HUES64 (cell line): ENCODE measurements around the gene CEACAM5. TPM values are rescaled to one million over a fixed set of nuclear protein-coding genes. Genes with fewer than 3 reads are reported as not detected.

Source experiments
- H3K27ac ChIP-seq: 2 replicates; pipeline ENCODE4 v1.7.0; 2013; ENCODE audit warnings: low read depth, low read length, inconsistent platforms
- H3K27me3 ChIP-seq: 2 replicates; pipeline ENCODE4 v1.6.1; 2013; ENCODE audit warnings: mild to moderate bottlenecking, low read length; ENCODE audit not compliant: insufficient read depth
- H3K36me3 ChIP-seq: 2 replicates; pipeline ENCODE4 v1.6.1; 2013; ENCODE audit warnings: mild to moderate bottlenecking, low read length; ENCODE audit not compliant: insufficient read depth
- H3K4me1 ChIP-seq: 2 replicates; pipeline ENCODE4 v1.6.1; 2013; ENCODE audit warnings: mild to moderate bottlenecking, low read length, moderate library complexity; ENCODE audit not compliant: insufficient read depth
- H3K4me3 ChIP-seq: 2 replicates; pipeline ENCODE4 v1.5.1; 2013; ENCODE audit warnings: mild to moderate bottlenecking, low read length, moderate library complexity
- H3K9ac ChIP-seq: 2 replicates; pipeline ENCODE4 v1.6.1; 2013; ENCODE audit warnings: mild to moderate bottlenecking, low read depth, low read length
- H3K9me3 ChIP-seq: 2 replicates; pipeline ENCODE4 v1.6.1; 2013; ENCODE audit warnings: low read depth, low read length; ENCODE audit not compliant: insufficient read depth
- WGBS: fragments of 150-250, 120-280 bp; methylation state at CpG from one replicate; pipeline ENCODE4 v1.1.7; 2013; ENCODE audit warnings: missing lambda C conversion rate; 5-methylcytosine and 5-hydroxymethylcytosine counted together
- polyA plus RNA-seq, 2 experiments: library from polyadenylated mRNA; stranded (reverse); fragments of 50-300 nt; gene quantifications; one replicate each; pipeline ENCODE4 v1.2.3, GENCODE V29; 2013

CEACAM5 gene
- not detected for polyA plus RNA-seq (2013, experiment 1 of 2)
- not detected for polyA plus RNA-seq (2013, experiment 2 of 2)

- no peaks in the 10 kb centered on the region for H3K4me1 ChIP-seq
- H3K36me3 ChIP-seq, result no peaks in the 10 kb centered on the region
- no peak within 1 kb of the TSS for H3K27ac ChIP-seq
- no peak within 1 kb of the TSS for H3K9ac ChIP-seq
- no peaks in the 10 kb centered on the region for H3K27me3 ChIP-seq
- no peak within 1 kb of the TSS for H3K4me3 ChIP-seq
- H3K9me3 ChIP-seq, result no peaks in the 10 kb centered on the region
- WGBS, result 47% methylated on average over 4 of the region's 4 CpGs
Measured at GRCh38 chr19:41708481-41708880, at the start of gene CEACAM5. Gene CEACAM5 (plus strand): TSS chr19:41708626. CDS start chr19:41708732, 106 bp downstream.

- H3K4me1 ChIP-seq, result no peaks in the 10 kb centered on the region
- H3K27ac ChIP-seq, result no peak overlapping the region
- no peak overlapping the region for H3K4me3 ChIP-seq
- peaks cover 57% of the 10 kb centered on the region for H3K9me3 ChIP-seq
- 75% methylated on average over 2 of the region's 2 CpGs for WGBS
- no peaks in the 10 kb centered on the region for H3K27me3 ChIP-seq
- H3K9ac ChIP-seq, result no peak overlapping the region
- H3K36me3 ChIP-seq, result no peaks in the 10 kb centered on the region
Measured at GRCh38 chr19:41666075-41666474, 42.4 kb upstream of the CEACAM5 start.

GRCh38 chr19:41668315-41668714, 40.1 kb upstream of the CEACAM5 start:
- Histone ChIP-seq H3K27me3 (no peaks in the 10 kb centered on the region), H3K4me3 (no peak overlapping the region), H3K36me3 (no peaks in the 10 kb centered on the region), H3K4me1 (no peaks in the 10 kb centered on the region), H3K27ac (no peak overlapping the region), H3K9ac (no peak overlapping the region), H3K9me3 (peaks cover 60% of the 10 kb centered on the region)
- 67% methylated on average over 1 of the region's 1 CpG for WGBS

GRCh38 chr19:41670755-41671154, 37.7 kb upstream of the CEACAM5 start:
- no peaks in the 10 kb centered on the region for H3K4me1 ChIP-seq
- no peaks in the 10 kb centered on the region for H3K36me3 ChIP-seq
- H3K9ac ChIP-seq, result no peak overlapping the region
- no peak overlapping the region for H3K4me3 ChIP-seq
- H3K9me3 ChIP-seq, result peaks cover 59% of the 10 kb centered on the region
- no peaks in the 10 kb centered on the region for H3K27me3 ChIP-seq
- H3K27ac ChIP-seq, result no peak overlapping the region

GRCh38 chr19:41671486-41671885, 36.9 kb upstream of the CEACAM5 start:
- H3K27ac ChIP-seq, result no peak overlapping the region
- H3K9ac ChIP-seq, result no peak overlapping the region
- 76% methylated on average over 5 of the region's 5 CpGs for WGBS
- no peaks in the 10 kb centered on the region for H3K4me1 ChIP-seq
- H3K36me3 ChIP-seq, result no peaks in the 10 kb centered on the region
- peaks cover 55% of the 10 kb centered on the region for H3K9me3 ChIP-seq
- no peaks in the 10 kb centered on the region for H3K27me3 ChIP-seq
- H3K4me3 ChIP-seq, result no peak overlapping the region

- Histone ChIP-seq H3K4me3 (no peak overlapping the region), H3K9ac (no peak overlapping the region), H3K36me3 (no peaks in the 10 kb centered on the region), H3K4me1 (no peaks in the 10 kb centered on the region), H3K27ac (no peak overlapping the region), H3K9me3 (peaks cover 23% of the 10 kb centered on the region), H3K27me3 (peaks cover 9% of the 10 kb centered on the region; the same call in 1 of the 2 replicates)
- 62% methylated on average over 6 of the region's 6 CpGs for WGBS
Measured at GRCh38 chr19:41682437-41682836, 26.0 kb upstream of the CEACAM5 start.

GRCh38 chr19:41687419-41687818, 21.0 kb upstream of the CEACAM5 start:
- 81% methylated on average over 3 of the region's 3 CpGs for WGBS
- Histone ChIP-seq H3K9ac (no peak overlapping the region), H3K27me3 (0 out of 2 replicates have a peak, but pooled peaks cover 7% of the 10 kb centered on the region), H3K27ac (no peak overlapping the region), H3K4me1 (no peaks in the 10 kb centered on the region), H3K36me3 (no peaks in the 10 kb centered on the region), H3K9me3 (peaks cover 18% of the 10 kb centered on the region; the same call in 1 of the 2 replicates), H3K4me3 (no peak overlapping the region)

- Histone ChIP-seq H3K36me3 (no peaks in the 10 kb centered on the region), H3K9me3 (0 out of 2 replicates have a peak, but pooled peaks cover 16% of the 10 kb centered on the region), H3K9ac (no peak within 1 kb of the TSS), H3K4me1 (no peaks in the 10 kb centered on the region), H3K27ac (no peak within 1 kb of the TSS), H3K27me3 (0 out of 2 replicates have a peak, but pooled peaks cover 3% of the 10 kb centered on the region), H3K4me3 (no peak within 1 kb of the TSS)
- WGBS, result 76% methylated on average over 1 of the region's 1 CpG
Measured at GRCh38 chr19:41688098-41688497, 20.3 kb upstream of the CEACAM5 start, which contains the start of gene CEACAM7. Gene CEACAM7 (minus strand): TSS chr19:41688270. CDS start chr19:41688165, 105 bp downstream.

- H3K9ac ChIP-seq, result no peak overlapping the region
- H3K4me3 ChIP-seq, result no peak overlapping the region
- no peak overlapping the region for H3K27ac ChIP-seq
- no peaks in the 10 kb centered on the region for H3K4me1 ChIP-seq
- 77% methylated on average over 4 of the region's 4 CpGs for WGBS
- H3K9me3 ChIP-seq, result 0 out of 2 replicates have a peak, but pooled peaks cover 14% of the 10 kb centered on the region
- H3K27me3 ChIP-seq, result 0 out of 2 replicates have a peak, but pooled peaks cover 3% of the 10 kb centered on the region
- no peaks in the 10 kb centered on the region for H3K36me3 ChIP-seq
Measured at GRCh38 chr19:41688687-41689086, 19.7 kb upstream of the CEACAM5 start.

- Histone ChIP-seq H3K4me1 (no peaks in the 10 kb centered on the region), H3K9ac (no peak overlapping the region), H3K27me3 (no peaks in the 10 kb centered on the region), H3K4me3 (no peak overlapping the region), H3K36me3 (no peaks in the 10 kb centered on the region), H3K27ac (no peak overlapping the region), H3K9me3 (peaks cover 16% of the 10 kb centered on the region; the same call in 1 of the 2 replicates)
- 78% methylated on average over 4 of the region's 4 CpGs for WGBS
Measured at GRCh38 chr19:41689993-41690800, 18.2 kb upstream of the CEACAM5 start.

GRCh38 chr19:41690801-41691065, 17.7 kb upstream of the CEACAM5 start:
- Histone ChIP-seq H3K27me3 (no peaks in the 10 kb centered on the region), H3K27ac (no peak overlapping the region), H3K9ac (no peak overlapping the region), H3K36me3 (no peaks in the 10 kb centered on the region), H3K9me3 (peaks cover 16% of the 10 kb centered on the region; the same call in 1 of the 2 replicates), H3K4me3 (no peak overlapping the region), H3K4me1 (no peaks in the 10 kb centered on the region)
- WGBS, result 78% methylated on average over 3 of the region's 3 CpGs
